ENCODE data around the gene ZNF181.

Gene ZNF181

GRCh38 chr19:34794066-34794960 lies 60.3 kb downstream of the ZNF181 start:
- TF ChIP-seq CTCF (conservative IDR thresholded peaks at IDR 0.05; ENCODE audit: low read length) = no peak
- DNase-seq (ENCODE audit: low read depth) = no peak
- no peak overlapping the region for H3K4me3 ChIP-seq (ENCODE audit: low read length)

Data from AG10803 (cell line).